Endodermal cell (in vitro differentiated cells): Measurements from ENCODE around the gene SUSD2. TPM values are rescaled to one million over a fixed set of nuclear protein-coding genes. Genes with fewer than 3 reads are reported as not detected.

Source experiments
- DNase-seq: peaks from one replicate; pipeline ENCODE4 v3.0.0-alpha.2; 2017
- H3K27ac ChIP-seq: 2 replicates; pipeline ENCODE4 v1.5.1; 2013; ENCODE audit warnings: mild to moderate bottlenecking, low read depth, low read length, moderate library complexity
- H3K27me3 ChIP-seq: 2 replicates; pipeline ENCODE4 v1.6.1; 2013; ENCODE audit warnings: mild to moderate bottlenecking, low read length, moderate library complexity; ENCODE audit not compliant: insufficient read depth, control insufficient read depth, poor library complexity, severe bottlenecking
- H3K36me3 ChIP-seq: 2 replicates; pipeline ENCODE4 v1.7.0; 2013; ENCODE audit warnings: mild to moderate bottlenecking, low read length, moderate library complexity; ENCODE audit not compliant: control insufficient read depth, insufficient read depth
- H3K4me1 ChIP-seq: one replicate; pipeline ENCODE4 v1.7.0; 2013; ENCODE audit warnings: low read length; ENCODE audit not compliant: control insufficient read depth, insufficient read depth
- H3K4me3 ChIP-seq: 2 replicates; pipeline ENCODE4 v1.5.1; 2013; ENCODE audit warnings: mild to moderate bottlenecking, low read length, moderate library complexity
- H3K9ac ChIP-seq: 2 replicates; pipeline ENCODE4 v1.6.1; 2013; ENCODE audit warnings: mild to moderate bottlenecking, low read length, moderate library complexity; ENCODE audit not compliant: poor library complexity, severe bottlenecking; ENCODE audit errors: extremely low read depth
- H3K9me3 ChIP-seq: 2 replicates; pipeline ENCODE4 v1.6.1; 2013; ENCODE audit warnings: mild to moderate bottlenecking, low read length, moderate library complexity; ENCODE audit not compliant: control insufficient read depth
- H3K27ac Mint-ChIP-seq: 2 replicates; pipeline ENCODE4 v1.8.0; 2020; ENCODE audit warnings: mixed read lengths
- H3K27me3 Mint-ChIP-seq: 2 replicates; pipeline ENCODE4 v1.8.0; 2021; ENCODE audit warnings: mild to moderate bottlenecking, mixed read lengths; ENCODE audit not compliant: insufficient read depth
- H3K36me3 Mint-ChIP-seq: 2 replicates; pipeline ENCODE4 v1.8.0; 2020; ENCODE audit warnings: low read depth, mixed read lengths
- H3K4me1 Mint-ChIP-seq: 2 replicates; pipeline ENCODE4 v1.8.0; 2020; ENCODE audit warnings: mixed read lengths
- H3K4me3 Mint-ChIP-seq: 2 replicates; pipeline ENCODE4 v1.8.0; 2020; ENCODE audit warnings: mild to moderate bottlenecking, moderate library complexity, mixed read lengths
- H3K9me3 Mint-ChIP-seq: 2 replicates; pipeline ENCODE4 v1.8.0; 2020; ENCODE audit warnings: mild to moderate bottlenecking, mixed read lengths
- WGBS, 2 experiments: methylation state at CpG; one replicate each; pipeline versions ENCODE4 v1.1.5 to v1.1.7; 2013; ENCODE audit warnings: missing lambda C conversion rate in 2 of 2, mixed read lengths in 1 of 2; ENCODE audit not compliant: insufficient coverage in 1 of 2, insufficient read length in 1 of 2; 5-methylcytosine and 5-hydroxymethylcytosine counted together
- total RNA-seq, 2 donors: library from RNA; stranded (reverse); fragmentation: NEBNext Ultra II Directional in 1 of 2; extraction: Animal tissue kit (Norgen Biotek cat#: 25700) in 1 of 2; gene quantifications; 2 replicates in 1 of 2; 3 replicates in 1 of 2; pipeline ENCODE4 v1.2.1, GENCODE V29; 2021
- TF ChIP-seq, protein P1 (sequence below): fragments of 200-600 bp; sonication (generic); conservative IDR thresholded peaks from 2 replicates; pipeline ENCODE4 v1.5.0; 2021; ENCODE audit warnings: antibody characterized with exemption, mild to moderate bottlenecking

SUSD2 gene
- total RNA-seq, 2 donors from 2014 or later = 0.40 to 1.6 TPM

DNA sequence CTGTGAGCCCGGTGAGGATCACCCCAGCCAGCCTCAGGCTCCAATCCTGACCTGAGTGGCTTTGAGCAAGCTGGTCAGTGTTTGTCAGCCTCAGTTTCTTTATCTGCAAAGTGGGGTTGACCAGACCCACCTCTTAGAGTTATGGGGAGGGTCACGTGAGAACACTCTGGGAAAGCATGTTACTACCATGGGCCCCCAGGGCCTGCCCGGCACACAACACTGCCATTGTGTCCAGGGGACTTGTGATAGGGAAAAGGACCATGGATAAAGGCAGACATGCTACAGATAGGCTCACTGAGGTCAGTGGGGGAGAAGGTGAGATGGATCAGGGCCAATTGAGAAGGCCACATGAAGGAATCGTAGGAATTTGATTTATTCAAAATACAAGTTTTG lies 32.1 kb upstream of the SUSD2 start:
- 79 to 80% methylated on average over 4 of the region's 4 CpGs for WGBS, 2 experiments
- Histone ChIP-seq H3K27me3 (no peaks in the 10 kb centered on the region), H3K9me3 (no peaks in the 10 kb centered on the region), H3K9ac (no peak overlapping the region), H3K4me3 (no peak overlapping the region), H3K36me3 (peaks cover 7% of the 10 kb centered on the region), H3K4me1 (peaks cover 20% of the 10 kb centered on the region), H3K27ac (no peak overlapping the region)
- H3K27ac Mint-ChIP-seq = no peak overlapping the region
- H3K4me1 Mint-ChIP-seq = peaks cover 16% of the 10 kb centered on the region
- H3K36me3 Mint-ChIP-seq = peaks cover 4% of the 10 kb centered on the region
- TF ChIP-seq, protein P1, sequence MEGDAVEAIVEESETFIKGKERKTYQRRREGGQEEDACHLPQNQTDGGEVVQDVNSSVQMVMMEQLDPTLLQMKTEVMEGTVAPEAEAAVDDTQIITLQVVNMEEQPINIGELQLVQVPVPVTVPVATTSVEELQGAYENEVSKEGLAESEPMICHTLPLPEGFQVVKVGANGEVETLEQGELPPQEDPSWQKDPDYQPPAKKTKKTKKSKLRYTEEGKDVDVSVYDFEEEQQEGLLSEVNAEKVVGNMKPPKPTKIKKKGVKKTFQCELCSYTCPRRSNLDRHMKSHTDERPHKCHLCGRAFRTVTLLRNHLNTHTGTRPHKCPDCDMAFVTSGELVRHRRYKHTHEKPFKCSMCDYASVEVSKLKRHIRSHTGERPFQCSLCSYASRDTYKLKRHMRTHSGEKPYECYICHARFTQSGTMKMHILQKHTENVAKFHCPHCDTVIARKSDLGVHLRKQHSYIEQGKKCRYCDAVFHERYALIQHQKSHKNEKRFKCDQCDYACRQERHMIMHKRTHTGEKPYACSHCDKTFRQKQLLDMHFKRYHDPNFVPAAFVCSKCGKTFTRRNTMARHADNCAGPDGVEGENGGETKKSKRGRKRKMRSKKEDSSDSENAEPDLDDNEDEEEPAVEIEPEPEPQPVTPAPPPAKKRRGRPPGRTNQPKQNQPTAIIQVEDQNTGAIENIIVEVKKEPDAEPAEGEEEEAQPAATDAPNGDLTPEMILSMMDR = no peak
- DNase-seq = no peak
- H3K27me3 Mint-ChIP-seq = no peaks in the 10 kb centered on the region
- no peaks in the 10 kb centered on the region for H3K9me3 Mint-ChIP-seq
- no peak overlapping the region for H3K4me3 Mint-ChIP-seq

DNA sequence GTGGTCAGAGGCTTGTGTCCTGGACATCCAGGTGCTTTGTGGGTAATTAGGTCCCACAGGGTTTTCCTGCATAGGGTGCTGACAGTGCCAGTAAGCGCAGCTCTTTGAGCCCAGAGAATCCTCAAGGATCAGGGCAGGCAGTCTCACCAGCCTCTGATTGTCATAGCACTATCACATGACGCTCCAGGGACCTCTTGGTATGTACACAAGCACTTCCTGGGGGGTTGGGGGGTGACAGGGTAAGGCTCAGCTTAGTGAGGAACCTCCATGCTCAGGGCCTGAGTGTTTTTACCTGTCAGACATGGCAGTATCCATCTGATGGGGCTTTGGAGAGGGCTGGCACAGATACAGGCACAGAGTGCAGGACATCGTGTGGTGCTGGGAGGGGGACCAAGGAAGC lies 27.9 kb upstream of the SUSD2 start:
- TF ChIP-seq, protein P1 = no peak
- 98 to 100% methylated on average over 1 to 3 of the region's 3 CpGs for WGBS, 2 experiments
- no peak overlapping the region for H3K4me3 Mint-ChIP-seq
- H3K27me3 Mint-ChIP-seq = no peaks in the 10 kb centered on the region
- Histone ChIP-seq H3K27ac (no peak overlapping the region), H3K36me3 (no peaks in the 10 kb centered on the region), H3K4me3 (no peak overlapping the region), H3K9ac (no peak overlapping the region), H3K9me3 (no peaks in the 10 kb centered on the region), H3K27me3 (peaks cover 8% of the 10 kb centered on the region), H3K4me1 (peaks cover 18% of the 10 kb centered on the region)
- peaks cover 4% of the 10 kb centered on the region for H3K36me3 Mint-ChIP-seq
- H3K9me3 Mint-ChIP-seq = no peaks in the 10 kb centered on the region
- DNase-seq = no peak
- no peak overlapping the region for H3K27ac Mint-ChIP-seq
- H3K4me1 Mint-ChIP-seq = peaks cover 27% of the 10 kb centered on the region

DNA sequence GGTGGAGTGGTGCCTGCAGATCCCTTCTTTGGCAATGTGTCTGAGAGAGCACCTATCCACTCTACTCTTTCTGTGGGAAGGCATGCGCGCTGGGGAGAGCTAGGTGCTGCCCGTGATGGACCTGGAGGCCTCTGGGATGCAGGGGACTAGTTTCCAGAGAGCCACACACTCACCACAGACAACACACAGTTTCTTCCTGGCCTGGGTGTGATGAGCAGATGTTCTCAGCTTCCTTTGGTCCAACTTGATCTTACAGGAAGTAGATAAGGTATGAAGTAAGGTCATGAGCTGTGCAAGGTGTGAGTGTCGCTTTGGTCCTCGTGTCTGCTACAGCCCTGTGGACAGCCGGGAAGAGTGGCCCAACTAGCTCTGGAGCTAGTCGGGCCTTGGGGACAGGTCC lies 27.3 kb upstream of the SUSD2 start:
- no peaks in the 10 kb centered on the region for H3K36me3 ChIP-seq
- Mint-ChIP-seq H3K9me3 (no peaks in the 10 kb centered on the region), H3K36me3 (peaks cover 4% of the 10 kb centered on the region), H3K4me1 (peaks cover 27% of the 10 kb centered on the region), H3K27me3 (no peaks in the 10 kb centered on the region), H3K27ac (no peak overlapping the region), H3K4me3 (no peak overlapping the region)
- peaks cover 18% of the 10 kb centered on the region for H3K4me1 ChIP-seq
- H3K27me3 ChIP-seq = peaks cover 8% of the 10 kb centered on the region
- no peaks in the 10 kb centered on the region for H3K9me3 ChIP-seq
- TF ChIP-seq, protein P1 = no peak
- H3K27ac ChIP-seq = no peak overlapping the region
- 93 to 96% methylated on average over 4 to 7 of the region's 7 CpGs for WGBS, 2 experiments
- DNase-seq = no peak
- no peak overlapping the region for H3K9ac ChIP-seq
- H3K4me3 ChIP-seq = no peak overlapping the region
